SU-DHL-6 (cell line): Measurements from ENCODE around the gene KASH5.
A peak's percentile ranks its signal among the peaks of the same experiment; 100 is the strongest.
"Not testable (repeated sequence)": the region's sequence is repeated elsewhere in the genome, so short reads cannot be mapped to it uniquely, and the experiment has no call there.

Experiments
- H2AFZ ChIP-seq: fragments of 200-600 bp; sonication (generic); 2 replicates; pipeline ENCODE4 v1.6.1; 2014; ENCODE audit warnings: low read depth, mild to moderate bottlenecking, moderate library complexity, mixed read lengths, antibody characterized with exemption, low read length; ENCODE audit not compliant: severe bottlenecking
- H3F3A ChIP-seq: fragments of 200-600 bp; shearing (Covaris generic); 2 replicates; pipeline ENCODE4 v1.6.0; 2016; ENCODE audit warnings: antibody characterized with exemption, mild to moderate bottlenecking; ENCODE audit not compliant: insufficient read depth
- H3K27ac ChIP-seq: fragments of 200-600 bp; sonication (generic); 2 replicates; pipeline ENCODE4 v1.5.1; 2016; ENCODE audit warnings: low read depth, mild to moderate bottlenecking, low read length, moderate library complexity, mixed read lengths
- H3K27me3 ChIP-seq: fragments of 200-600 bp; sonication (generic), shearing (Covaris generic); 2 replicates; pipeline ENCODE4 v1.6.0; 2014; ENCODE audit warnings: mild to moderate bottlenecking, low read length
- H3K36me3 ChIP-seq: fragments of 200-600 bp; sonication (generic); 2 replicates; pipeline ENCODE4 v1.6.1; 2014; ENCODE audit warnings: mild to moderate bottlenecking, low read length, mixed read lengths
- H3K4me2 ChIP-seq: fragments of 300-600, 200-600 bp; shearing (Covaris generic), sonication (generic); 2 replicates; pipeline ENCODE4 v1.6.0; 2014; ENCODE audit warnings: low read length, low read depth, mild to moderate bottlenecking; ENCODE audit not compliant: poor library complexity, severe bottlenecking
- H3K4me3 ChIP-seq: fragments of 200-600 bp; sonication (generic); 2 replicates; pipeline ENCODE4 v1.5.1; 2014; ENCODE audit warnings: antibody characterized with exemption, low read length, mild to moderate bottlenecking, mixed read lengths; ENCODE audit not compliant: insufficient read depth, poor library complexity, severe bottlenecking
- H3K79me2 ChIP-seq: fragments of 200-600 bp; sonication (generic); 2 replicates; pipeline ENCODE4 v1.6.1; 2014; ENCODE audit warnings: mild to moderate bottlenecking, low read length, moderate library complexity; ENCODE audit not compliant: insufficient read depth
- H3K9ac ChIP-seq: fragments of 200-600 bp; sonication (generic); 2 replicates; pipeline ENCODE4 v1.7.0; 2014; ENCODE audit warnings: mild to moderate bottlenecking, low read length
- H3K9me2 ChIP-seq: fragments of 200-600 bp; sonication (generic); replicated peaks from 2 replicates; pipeline ENCODE4 v1.6.1; 2014; ENCODE audit warnings: low read length; ENCODE audit not compliant: insufficient read depth
- H3K9me3 ChIP-seq: fragments of 200-600 bp; sonication (generic); 2 replicates; pipeline ENCODE4 v1.6.1; 2014; ENCODE audit warnings: low read length, mixed read lengths; ENCODE audit not compliant: insufficient read depth
- H4K20me1 ChIP-seq: fragments of 200-600 bp; sonication (generic); 2 replicates; pipeline ENCODE4 v1.6.1; 2014; ENCODE audit warnings: low read depth, mild to moderate bottlenecking, antibody characterized with exemption, low read length, moderate library complexity, mixed read lengths
- CTCF ChIP-seq: fragments of 200-600 bp; sonication (generic); IDR thresholded peaks from one replicate; pipeline ENCODE4 v1.5.1; 2017; ENCODE audit warnings: antibody characterized with exemption, mild to moderate bottlenecking, low read length, moderate library complexity; ENCODE audit not compliant: insufficient read depth, poor library complexity, severe bottlenecking
- EZH2phosphoT487 ChIP-seq: fragments of 200-600 bp; sonication (generic), shearing (Covaris generic); conservative IDR thresholded peaks from 2 replicates; pipeline ENCODE4 v1.6.1; 2018; ENCODE audit warnings: mild to moderate bottlenecking, antibody characterized with exemption, low read length, moderate library complexity, mixed read lengths

Gene KASH5

GRCh38 chr19:49443366-49444099, 55.5 kb downstream of the KASH5 start:
- no peaks in the 10 kb centered on the region for H3K79me2 ChIP-seq
- no peaks in the 10 kb centered on the region for H4K20me1 ChIP-seq
- H3K9me3 ChIP-seq, result no peaks in the 10 kb centered on the region
- H3K9me2 ChIP-seq, result no peaks in the 10 kb centered on the region
- peak overlapping the region; percentile 77 for H3K9ac ChIP-seq
- H2AFZ ChIP-seq, result peak overlapping the region; percentile 99
- 0 out of 2 replicates have a peak, but pooled peaks cover 5% of the 10 kb centered on the region for H3F3A ChIP-seq
- peak overlapping the region; percentile 52 for H3K27ac ChIP-seq
- peak overlapping the region; percentile 74 for H3K4me3 ChIP-seq
- no peaks in the 10 kb centered on the region for H3K36me3 ChIP-seq
- H3K4me2 ChIP-seq, result peak overlapping the region; percentile 81
- H3K27me3 ChIP-seq, result no peaks in the 10 kb centered on the region
- TF ChIP-seq EZH2phosphoT487, result no peak
- TF ChIP-seq CTCF, result peak; percentile 90

DNA sequence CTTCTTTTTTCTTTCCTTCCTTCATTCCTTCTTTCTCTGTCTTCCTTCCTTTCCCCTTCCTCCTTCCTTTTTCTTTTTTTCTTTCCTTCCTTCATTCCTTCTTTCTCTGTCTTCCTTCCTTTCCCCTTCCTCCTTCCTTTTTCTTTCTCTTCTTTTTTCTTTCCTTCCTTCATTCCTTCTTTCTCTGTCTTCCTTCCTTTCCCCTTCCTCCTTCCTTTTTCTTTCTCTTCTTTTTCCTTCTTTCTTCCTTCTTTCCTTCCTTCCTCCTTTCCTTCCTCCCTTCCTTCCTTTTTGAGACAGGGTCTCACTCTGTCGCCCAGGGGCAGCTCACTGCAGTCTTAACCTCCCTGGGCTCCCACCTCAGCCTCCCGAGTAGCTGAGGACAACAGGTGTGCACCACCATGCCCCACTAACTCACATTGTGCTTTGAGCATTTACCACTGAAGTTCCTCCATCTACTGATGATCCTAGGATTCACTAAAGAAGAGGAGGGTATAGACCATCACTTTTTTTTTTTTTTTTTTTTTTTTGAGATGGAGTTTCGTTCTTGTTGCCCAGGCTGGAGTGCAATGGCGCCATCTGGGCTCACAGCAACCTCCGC, 56.2 kb downstream of the KASH5 start:
- H3K4me3 ChIP-seq, H4K20me1 ChIP-seq, H3K36me3 ChIP-seq, H3K27me3 ChIP-seq, H3K9me2 ChIP-seq, H3K9me3 ChIP-seq, H2AFZ ChIP-seq, H3K9ac ChIP-seq, H3K79me2 ChIP-seq, H3F3A ChIP-seq, H3K27ac ChIP-seq: not testable (repeated sequence)
- H3K4me2 ChIP-seq, result peak overlapping the region; percentile 33

DNA sequence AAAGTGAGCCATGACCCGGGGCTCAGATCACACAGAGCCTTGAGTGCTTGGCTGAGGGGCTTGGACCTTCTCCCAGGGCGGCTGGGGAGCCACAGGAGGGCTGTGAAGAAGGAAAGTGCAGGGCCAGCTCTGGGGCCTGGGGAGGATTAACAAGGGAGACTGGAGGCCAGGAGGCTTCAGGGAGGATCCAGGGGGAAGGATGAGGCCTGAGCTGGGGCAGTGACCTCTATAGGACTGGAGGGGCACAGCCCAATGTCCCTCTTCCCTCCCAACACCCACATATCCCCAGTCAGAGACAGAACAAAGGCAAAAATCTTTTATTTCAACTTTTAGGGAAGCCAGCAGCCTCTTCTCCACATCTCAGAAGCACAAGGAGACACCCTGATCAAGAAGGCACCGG, 57.9 kb downstream of the KASH5 start:
- Histone ChIP-seq H3K27me3 (no peaks in the 10 kb centered on the region), H3K79me2 (peaks cover 11% of the 10 kb centered on the region), H3K9me2 (no peaks in the 10 kb centered on the region), H3K27ac (no peak overlapping the region), H3K36me3 (no peaks in the 10 kb centered on the region), H3K4me2 (no peak overlapping the region), H3K4me3 (no peak overlapping the region), H3K9me3 (no peaks in the 10 kb centered on the region), H3K9ac (no peak overlapping the region), H2AFZ (no peak overlapping the region), H3F3A (0 out of 2 replicates have a peak, but pooled peaks cover 5% of the 10 kb centered on the region), H4K20me1 (no peaks in the 10 kb centered on the region)
- TF ChIP-seq EZH2phosphoT487 (no peak), CTCF (no peak)
